ENCODE measurements around the gene PRKCA.

- TF ChIP-seq STAT6 (CRISPR knock-in tag; IDR thresholded peaks at IDR 0.05) (no peak), POLR2A (conservative IDR thresholded peaks at IDR 0.05) (no peak), ZBTB33 (CRISPR knock-in tag; IDR thresholded peaks at IDR 0.05) (no peak), HOMEZ (CRISPR knock-in tag; IDR thresholded peaks at IDR 0.05) (no peak), ZNF561 (CRISPR knock-in tag; conservative IDR thresholded peaks at IDR 0.05) (no peak)
These were observed 147.8 kb downstream of the PRKCA start for GRCh38 chr17:66450008-66450851.

All from K562 (cell line).